ENCODE data around the gene SYTL2.

DNA sequence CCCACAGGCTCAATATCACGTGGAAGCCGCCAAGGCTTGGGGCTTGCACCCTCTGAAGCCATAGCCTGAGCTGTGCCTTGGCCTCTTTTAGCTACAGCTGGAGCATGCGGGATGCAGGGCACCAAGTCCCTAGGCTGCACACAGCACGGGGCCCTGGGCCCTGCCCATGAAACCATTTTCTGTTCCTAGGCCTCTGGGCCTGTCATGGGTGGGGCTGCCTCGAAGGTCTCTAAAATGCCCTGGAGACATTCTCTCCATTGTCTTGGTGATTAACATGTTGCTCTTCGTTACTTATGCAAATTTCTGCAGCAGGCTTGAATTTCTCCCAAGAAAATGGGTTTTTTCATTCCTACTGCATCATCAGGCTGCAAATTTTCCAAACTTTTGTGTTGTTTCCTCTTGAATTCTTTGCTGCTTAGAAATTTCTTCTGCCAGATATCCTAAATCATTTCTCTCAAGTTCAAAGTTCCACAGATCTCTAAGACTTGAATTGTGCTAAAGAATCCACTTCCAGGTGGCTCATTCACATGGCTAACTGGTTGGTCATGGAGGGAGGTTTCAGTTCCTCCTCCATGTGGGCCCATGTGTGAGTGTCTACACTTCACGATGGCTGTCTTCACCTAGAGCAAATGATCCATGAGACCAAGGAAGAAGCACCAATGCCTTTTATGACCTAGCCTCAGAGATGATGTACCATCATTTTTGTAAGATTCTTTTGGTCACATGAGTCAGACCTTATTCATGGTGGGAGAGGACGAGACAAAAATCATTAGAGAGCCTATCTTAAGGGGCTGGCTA, 138.6 kb downstream of the SYTL2 start:
- TF ChIP-seq, protein P1, sequence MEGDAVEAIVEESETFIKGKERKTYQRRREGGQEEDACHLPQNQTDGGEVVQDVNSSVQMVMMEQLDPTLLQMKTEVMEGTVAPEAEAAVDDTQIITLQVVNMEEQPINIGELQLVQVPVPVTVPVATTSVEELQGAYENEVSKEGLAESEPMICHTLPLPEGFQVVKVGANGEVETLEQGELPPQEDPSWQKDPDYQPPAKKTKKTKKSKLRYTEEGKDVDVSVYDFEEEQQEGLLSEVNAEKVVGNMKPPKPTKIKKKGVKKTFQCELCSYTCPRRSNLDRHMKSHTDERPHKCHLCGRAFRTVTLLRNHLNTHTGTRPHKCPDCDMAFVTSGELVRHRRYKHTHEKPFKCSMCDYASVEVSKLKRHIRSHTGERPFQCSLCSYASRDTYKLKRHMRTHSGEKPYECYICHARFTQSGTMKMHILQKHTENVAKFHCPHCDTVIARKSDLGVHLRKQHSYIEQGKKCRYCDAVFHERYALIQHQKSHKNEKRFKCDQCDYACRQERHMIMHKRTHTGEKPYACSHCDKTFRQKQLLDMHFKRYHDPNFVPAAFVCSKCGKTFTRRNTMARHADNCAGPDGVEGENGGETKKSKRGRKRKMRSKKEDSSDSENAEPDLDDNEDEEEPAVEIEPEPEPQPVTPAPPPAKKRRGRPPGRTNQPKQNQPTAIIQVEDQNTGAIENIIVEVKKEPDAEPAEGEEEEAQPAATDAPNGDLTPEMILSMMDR (conservative IDR thresholded peaks at IDR 0.05; ENCODE audit: low read depth, low read length) = no peak
- no peak for TF ChIP-seq EZH2 (IDR thresholded peaks at IDR 0.05; ENCODE audit: borderline replicate concordance, low read depth, low read length, poor library complexity, severe bottlenecking)
